Thyroid gland (tissue), 4 donors: Measurements from ENCODE around the gene ZNF354C.

Experiments
- POLR2A ChIP-seq, 2 donors: fragments of 450-650 bp; IDR thresholded peaks; one replicate each; pipeline ENCODE4 v1.6.1; 2017; ENCODE audit warnings: antibody characterized with exemption in 2 of 2, mild to moderate bottlenecking in 2 of 2, moderate library complexity in 1 of 2
- TF ChIP-seq, protein P1 (sequence below), 6 experiments: fragments of 200-600 bp in 3 of 6; fragments of 450-650 bp in 3 of 6; sonication (generic) in 3 of 6; IDR thresholded peaks; one replicate each; pipeline ENCODE4 v1.5.1; 2016 to 2019; ENCODE audit warnings: antibody characterized with exemption in 6 of 6, mild to moderate bottlenecking in 2 of 6, inconsistent platforms in 1 of 6, moderate library complexity in 1 of 6

DNA sequence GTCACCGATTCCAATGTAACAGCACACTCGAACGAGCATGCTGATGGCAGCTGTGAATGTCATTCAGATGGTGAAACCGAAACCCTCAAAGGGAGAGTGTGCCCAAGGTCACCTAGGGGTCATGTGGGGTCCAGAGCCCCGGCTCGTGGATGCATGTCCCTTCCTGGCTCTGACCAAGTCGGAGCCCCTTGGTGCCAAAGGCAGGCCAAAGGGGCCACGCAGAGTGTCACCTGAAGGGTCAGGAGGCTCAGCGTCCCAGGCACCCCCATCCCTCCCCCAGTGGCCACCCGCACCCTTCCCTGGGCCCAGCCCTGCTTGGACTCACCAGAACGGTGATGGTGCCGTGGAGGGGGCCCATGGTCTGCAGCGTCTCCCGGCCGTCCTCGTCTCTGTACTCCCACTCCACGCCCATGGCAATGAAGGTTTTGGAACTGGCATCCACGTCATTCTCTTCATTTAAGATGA lies 69.5 kb downstream of the ZNF354C start:
- no peak for TF ChIP-seq POLR2A (IDR thresholded peaks at IDR 0.05)
- TF ChIP-seq, protein P1, sequence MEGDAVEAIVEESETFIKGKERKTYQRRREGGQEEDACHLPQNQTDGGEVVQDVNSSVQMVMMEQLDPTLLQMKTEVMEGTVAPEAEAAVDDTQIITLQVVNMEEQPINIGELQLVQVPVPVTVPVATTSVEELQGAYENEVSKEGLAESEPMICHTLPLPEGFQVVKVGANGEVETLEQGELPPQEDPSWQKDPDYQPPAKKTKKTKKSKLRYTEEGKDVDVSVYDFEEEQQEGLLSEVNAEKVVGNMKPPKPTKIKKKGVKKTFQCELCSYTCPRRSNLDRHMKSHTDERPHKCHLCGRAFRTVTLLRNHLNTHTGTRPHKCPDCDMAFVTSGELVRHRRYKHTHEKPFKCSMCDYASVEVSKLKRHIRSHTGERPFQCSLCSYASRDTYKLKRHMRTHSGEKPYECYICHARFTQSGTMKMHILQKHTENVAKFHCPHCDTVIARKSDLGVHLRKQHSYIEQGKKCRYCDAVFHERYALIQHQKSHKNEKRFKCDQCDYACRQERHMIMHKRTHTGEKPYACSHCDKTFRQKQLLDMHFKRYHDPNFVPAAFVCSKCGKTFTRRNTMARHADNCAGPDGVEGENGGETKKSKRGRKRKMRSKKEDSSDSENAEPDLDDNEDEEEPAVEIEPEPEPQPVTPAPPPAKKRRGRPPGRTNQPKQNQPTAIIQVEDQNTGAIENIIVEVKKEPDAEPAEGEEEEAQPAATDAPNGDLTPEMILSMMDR (IDR thresholded peaks at IDR 0.05) = no peak
